ENCODE measurements around the gene ENTPD5.

Gene ENTPD5

DNA sequence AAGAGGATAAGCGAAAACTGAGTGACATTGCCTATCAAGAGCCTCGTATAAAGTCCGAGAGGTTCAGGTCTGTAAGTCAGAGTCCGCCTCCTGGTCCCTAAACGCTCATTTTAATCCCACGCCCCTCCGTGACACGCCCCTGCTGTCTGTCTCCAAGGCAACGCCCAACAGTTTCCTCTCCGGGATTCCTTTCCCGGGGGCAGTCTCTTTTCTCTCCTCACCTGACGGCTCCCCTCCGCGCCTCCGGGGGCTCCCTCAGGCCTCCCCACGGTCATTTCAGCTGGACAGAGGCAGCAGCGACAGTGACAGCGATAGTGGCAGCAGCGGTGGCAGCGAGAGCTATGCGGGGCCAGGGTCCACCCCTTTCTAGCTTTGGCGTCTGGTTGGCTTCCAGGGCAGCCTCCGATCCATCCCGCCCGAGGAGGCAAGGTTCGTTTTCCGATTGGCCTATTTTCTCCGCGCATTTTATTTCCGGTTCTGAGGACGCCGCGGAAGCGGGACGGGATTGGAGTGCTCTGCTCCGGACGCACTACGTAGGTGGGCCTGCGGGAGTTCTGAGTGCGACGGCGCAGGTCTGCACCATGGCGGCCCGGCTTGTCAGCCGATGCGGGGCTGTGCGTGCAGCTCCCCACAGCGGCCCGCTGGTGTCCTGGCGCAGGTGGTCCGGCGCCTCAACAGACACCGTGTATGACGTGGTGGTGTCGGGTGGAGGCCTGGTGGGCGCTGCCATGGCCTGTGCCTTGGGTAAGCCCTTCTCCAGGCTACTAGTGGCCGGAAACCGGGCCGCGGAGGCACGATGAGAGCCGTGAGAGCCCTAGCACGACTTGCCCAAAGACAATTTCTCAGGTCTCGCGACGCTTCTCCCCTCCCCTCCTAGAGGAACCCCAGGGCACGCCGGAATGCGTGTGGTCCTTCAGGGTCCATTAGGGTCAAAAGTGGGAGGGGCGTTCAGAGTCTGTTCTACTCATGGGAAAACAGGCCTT is 69.0 kb downstream of the ENTPD5 start, which contains the start of the genes COQ6 and FAM161B:
Gene COQ6, plus strand, starts transcription at position 551 of the 983 bp plus-strand sequence. Its CDS starts 31 bp downstream, at position 582.
Gene FAM161B, minus strand, starts transcription at position 343 of the 983 bp plus-strand sequence. Its CDS starts 68 bp downstream, at position 275.
- peak; percentile 95 for DNase-seq (ENCODE audit: low read depth)
- peak within 1 kb of the TSS; percentile 97 for H3K4me3 ChIP-seq (ENCODE audit: control insufficient read depth, low read depth, low read length)
- TF ChIP-seq, protein P1, sequence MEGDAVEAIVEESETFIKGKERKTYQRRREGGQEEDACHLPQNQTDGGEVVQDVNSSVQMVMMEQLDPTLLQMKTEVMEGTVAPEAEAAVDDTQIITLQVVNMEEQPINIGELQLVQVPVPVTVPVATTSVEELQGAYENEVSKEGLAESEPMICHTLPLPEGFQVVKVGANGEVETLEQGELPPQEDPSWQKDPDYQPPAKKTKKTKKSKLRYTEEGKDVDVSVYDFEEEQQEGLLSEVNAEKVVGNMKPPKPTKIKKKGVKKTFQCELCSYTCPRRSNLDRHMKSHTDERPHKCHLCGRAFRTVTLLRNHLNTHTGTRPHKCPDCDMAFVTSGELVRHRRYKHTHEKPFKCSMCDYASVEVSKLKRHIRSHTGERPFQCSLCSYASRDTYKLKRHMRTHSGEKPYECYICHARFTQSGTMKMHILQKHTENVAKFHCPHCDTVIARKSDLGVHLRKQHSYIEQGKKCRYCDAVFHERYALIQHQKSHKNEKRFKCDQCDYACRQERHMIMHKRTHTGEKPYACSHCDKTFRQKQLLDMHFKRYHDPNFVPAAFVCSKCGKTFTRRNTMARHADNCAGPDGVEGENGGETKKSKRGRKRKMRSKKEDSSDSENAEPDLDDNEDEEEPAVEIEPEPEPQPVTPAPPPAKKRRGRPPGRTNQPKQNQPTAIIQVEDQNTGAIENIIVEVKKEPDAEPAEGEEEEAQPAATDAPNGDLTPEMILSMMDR (conservative IDR thresholded peaks at IDR 0.05; ENCODE audit: control insufficient read depth, insufficient read depth, low read depth, low read length), result no peak

DNA sequence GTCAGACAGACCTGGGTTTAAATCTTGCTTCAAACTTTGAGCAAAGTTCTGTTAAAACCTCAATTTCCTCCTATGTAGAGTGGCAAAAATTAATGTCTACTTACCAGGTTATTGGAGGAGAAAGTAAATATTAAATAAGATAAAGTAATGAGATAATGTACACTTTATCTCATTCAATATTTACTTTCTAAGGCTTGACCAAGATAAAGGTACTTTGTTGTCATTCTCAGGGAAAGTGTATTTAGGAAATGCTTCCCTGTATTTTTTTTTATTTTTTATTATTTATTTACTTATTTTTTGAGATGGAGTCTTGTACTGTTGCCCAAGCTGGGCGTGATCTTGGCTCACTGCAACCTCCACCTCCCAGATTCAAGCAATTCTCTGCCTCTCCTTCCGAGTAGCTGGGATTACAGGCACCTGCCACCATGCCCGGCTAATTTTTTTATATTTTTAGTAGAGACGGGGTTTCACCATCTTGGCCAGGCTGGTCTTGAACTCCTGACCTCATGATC is 73.9 kb downstream of the ENTPD5 start:
- no peak overlapping the region for H3K4me3 ChIP-seq (ENCODE audit: control insufficient read depth, low read depth, low read length)
- DNase-seq (ENCODE audit: low read depth), result no peak
- TF ChIP-seq, protein P1 (conservative IDR thresholded peaks at IDR 0.05; ENCODE audit: control insufficient read depth, insufficient read depth, low read depth, low read length), result no peak

DNA sequence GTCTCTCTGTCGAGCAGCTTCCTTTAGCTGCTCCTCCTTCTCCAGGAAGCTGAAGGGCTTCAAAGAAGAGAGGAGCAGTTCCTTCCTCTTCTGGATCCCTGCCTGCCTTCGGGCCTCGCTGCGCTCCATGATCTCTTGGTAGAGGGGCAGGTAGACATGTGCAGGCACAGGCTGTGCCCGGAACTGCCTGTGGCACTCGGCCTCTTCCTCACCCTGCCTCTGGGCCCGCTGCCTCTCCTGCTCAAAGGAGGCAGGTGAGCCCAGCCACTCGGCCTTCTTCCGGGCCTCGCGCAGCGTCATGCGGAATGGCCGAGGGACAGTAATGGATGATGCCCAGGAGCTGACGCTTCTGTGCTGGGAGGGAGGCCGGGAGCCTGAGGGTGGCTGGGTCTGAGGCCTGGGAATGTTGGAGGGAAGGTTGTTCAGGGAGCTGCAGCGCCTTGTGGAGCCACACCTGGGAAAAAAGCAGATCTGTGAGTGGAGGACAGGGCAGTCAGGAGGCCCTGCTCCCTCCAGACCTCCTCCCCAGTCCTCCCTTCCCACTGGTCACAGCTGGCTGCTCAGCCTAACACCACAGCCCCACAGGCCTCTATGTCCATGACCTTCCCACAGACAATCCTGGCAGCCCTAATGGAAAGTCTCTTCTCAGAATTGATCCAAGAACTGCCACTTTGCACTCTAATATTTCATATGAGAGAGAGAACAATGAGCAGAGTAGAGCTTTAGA is 74.5 kb downstream of the ENTPD5 start:
- H3K4me3 ChIP-seq (ENCODE audit: control insufficient read depth, low read depth, low read length), result no peak overlapping the region
- TF ChIP-seq, protein P1 (conservative IDR thresholded peaks at IDR 0.05; ENCODE audit: control insufficient read depth, insufficient read depth, low read depth, low read length), result no peak

DNA sequence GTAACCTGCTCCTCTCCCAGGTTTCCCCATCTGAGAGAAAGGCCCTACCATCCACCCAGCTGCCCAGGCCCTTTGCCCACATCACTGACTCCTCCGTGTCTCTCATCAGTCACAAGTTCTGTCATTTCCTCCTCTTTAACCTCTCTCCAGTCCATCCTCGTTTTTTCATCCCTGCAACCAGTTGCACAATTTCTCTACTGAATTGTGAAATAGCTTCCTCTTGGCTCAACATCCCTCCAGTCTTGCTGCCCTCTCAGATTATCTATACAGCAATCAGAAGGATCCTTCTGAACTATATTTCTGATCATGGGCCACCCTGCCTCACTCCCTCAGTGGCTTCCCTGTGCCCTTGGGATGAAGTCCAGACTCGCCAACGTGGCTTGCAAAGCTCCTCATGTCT is 76.0 kb downstream of the ENTPD5 start:
- DNase-seq (ENCODE audit: low read depth), result peak; percentile 87
- H3K4me3 ChIP-seq (ENCODE audit: control insufficient read depth, low read depth, low read length), result no peak overlapping the region
- TF ChIP-seq, protein P1 (conservative IDR thresholded peaks at IDR 0.05; ENCODE audit: control insufficient read depth, insufficient read depth, low read depth, low read length), result no peak

More for the DNA sequence above, 74.5 kb downstream of the ENTPD5 start:
- no peak for DNase-seq (ENCODE audit: low read depth)

DNA sequence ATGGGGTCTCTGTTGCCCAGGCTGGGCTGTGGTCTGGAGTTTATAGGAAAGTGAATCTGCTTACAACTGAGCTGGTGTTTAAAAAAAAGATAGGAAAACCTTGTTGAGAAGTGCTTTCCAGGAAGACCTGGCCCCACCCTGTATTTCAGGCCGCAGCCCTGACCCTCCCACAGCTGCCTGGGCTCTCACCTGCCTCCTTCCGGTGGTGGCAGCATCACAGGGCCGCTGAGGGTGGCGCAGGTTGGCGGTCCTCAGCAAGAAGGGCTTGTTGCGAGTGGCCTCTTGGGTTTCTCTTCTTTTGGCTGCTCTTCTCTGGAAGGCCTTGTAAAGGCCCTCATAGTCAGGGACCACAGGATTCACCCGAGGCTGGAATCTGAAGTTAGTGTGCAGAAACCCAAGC is 76.9 kb downstream of the ENTPD5 start:
- TF ChIP-seq, protein P1 (conservative IDR thresholded peaks at IDR 0.05; ENCODE audit: control insufficient read depth, insufficient read depth, low read depth, low read length), result no peak
- DNase-seq (ENCODE audit: low read depth), result no peak

DNA sequence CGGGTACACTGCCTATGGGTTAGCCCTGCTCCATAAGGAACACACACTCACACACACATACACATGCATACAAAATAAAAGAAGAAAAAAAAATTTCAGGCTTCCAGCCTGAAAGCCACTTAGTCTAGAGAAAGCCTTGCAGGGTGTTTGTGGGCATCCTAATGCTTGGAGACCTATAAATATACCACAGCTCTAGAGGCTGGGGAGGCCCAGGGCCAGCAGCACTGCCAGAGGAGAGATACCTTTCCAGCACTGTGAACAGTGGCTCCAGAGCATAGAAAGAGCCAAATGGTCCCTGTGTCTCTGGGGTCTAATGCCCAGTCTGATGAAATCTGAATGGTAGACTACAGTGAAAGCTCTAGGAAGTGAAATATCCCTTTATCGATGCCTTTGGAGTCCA is 82.1 kb downstream of the ENTPD5 start:
- H3K4me3 ChIP-seq (ENCODE audit: control insufficient read depth, low read depth, low read length), result no peak overlapping the region
- DNase-seq (ENCODE audit: low read depth), result no peak
- TF ChIP-seq, protein P1 (conservative IDR thresholded peaks at IDR 0.05; ENCODE audit: control insufficient read depth, insufficient read depth, low read depth, low read length), result no peak

More for the DNA sequence above, 76.9 kb downstream of the ENTPD5 start:
- no peak overlapping the region for H3K4me3 ChIP-seq (ENCODE audit: control insufficient read depth, low read depth, low read length)
